IMR-90 (cell line): Measurements from ENCODE around the gene KLK11. TPM values are rescaled to one million over a fixed set of nuclear protein-coding genes. Genes with fewer than 3 reads are reported as not detected.

Source experiments
- ATAC-seq: fragments of 200-7000 bp; cut with Tn5 transposase; 2 replicates; pipeline ENCODE4 v1.9.1; 2020; ENCODE audit warnings: low read depth, mild to moderate bottlenecking, moderate library complexity
- BruUV-seq: library from RNA; stranded (reverse); fragments of 400-500 nt; replicated peaks from 2 replicates; lab custom pipeline; 2021; lab: Mats Ljungman, UMichigan
- CTCF ChIA-PET: fragments of 300-600 bp; formaldehyde crosslinking; extraction: SDS; loops from one replicate; lab custom pipeline; 2021; ENCODE audit warnings: antibody characterized with exemption; lab: Yijun Ruan, JAX
- POLR2A ChIA-PET: fragments of 300-600 bp; sonication (Branson Sonifier 250); formaldehyde crosslinking; loops from one replicate; lab custom pipeline; 2022; ENCODE audit warnings: antibody characterized with exemption; ENCODE audit not compliant: unreplicated experiment; lab: Charles Lee
- DNase-seq: peaks from one replicate; pipeline ENCODE4 v3.0.0; 2013
- H2AFZ ChIP-seq: replicated peaks from 2 replicates; pipeline ENCODE3; 2013; ENCODE audit warnings: low read length, mild to moderate bottlenecking; ENCODE audit not compliant: poor library complexity
- H2AK5ac ChIP-seq: 2 replicates; pipeline ENCODE4 v1.6.1; 2013; ENCODE audit warnings: low read depth, low read length, inconsistent platforms
- H2AK9ac ChIP-seq: replicated peaks from 2 replicates; pipeline ENCODE3; 2013; ENCODE audit warnings: mild to moderate bottlenecking, low read depth, low read length, moderate library complexity; ENCODE audit not compliant: poor library complexity
- H2BK120ac ChIP-seq: 2 replicates; pipeline ENCODE4 v1.6.1; 2013; ENCODE audit warnings: low read depth, low read length, inconsistent platforms
- H2BK15ac ChIP-seq: 3 replicates; pipeline ENCODE4 v1.6.1; 2013; ENCODE audit warnings: low read depth, low read length, inconsistent platforms
- H2BK20ac ChIP-seq: 2 replicates; pipeline ENCODE4 v1.6.1; 2013; ENCODE audit warnings: low read depth, mild to moderate bottlenecking, inconsistent platforms, low read length, moderate library complexity
- H2BK5ac ChIP-seq: 2 replicates; pipeline ENCODE4 v1.6.1; 2013; ENCODE audit warnings: mild to moderate bottlenecking, low read depth, low read length, inconsistent platforms; ENCODE audit not compliant: poor library complexity, severe bottlenecking
- H3K14ac ChIP-seq: replicated peaks from 2 replicates; pipeline ENCODE4 v1.6.1; 2013; ENCODE audit warnings: low read depth, low read length, inconsistent platforms
- H3K18ac ChIP-seq: 2 replicates; pipeline ENCODE4 v1.6.1; 2013; ENCODE audit warnings: low read depth, low read length, control low read depth
- H3K23ac ChIP-seq: 2 replicates; pipeline ENCODE4 v1.6.1; 2013; ENCODE audit warnings: low read depth, low read length, inconsistent platforms
- H3K27ac ChIP-seq: 2 replicates; pipeline ENCODE4 v1.5.1; 2013; ENCODE audit warnings: mild to moderate bottlenecking, control low read depth, low read length; ENCODE audit not compliant: insufficient read depth
- H3K27me3 ChIP-seq: 2 replicates; pipeline ENCODE4 v1.6.1; 2013; ENCODE audit warnings: low read length; ENCODE audit not compliant: control insufficient read depth, insufficient read depth
- H3K36me3 ChIP-seq: 2 replicates; pipeline ENCODE4 v1.6.1; 2013; ENCODE audit warnings: low read length, mixed read lengths; ENCODE audit not compliant: control insufficient read depth, insufficient read depth
- H3K4ac ChIP-seq: 2 replicates; pipeline ENCODE4 v1.6.1; 2013; ENCODE audit warnings: low read depth, low read length, inconsistent platforms
- H3K4me1 ChIP-seq: 2 replicates; pipeline ENCODE4 v1.6.1; 2013; ENCODE audit warnings: low read length, mixed read lengths; ENCODE audit not compliant: control insufficient read depth, insufficient read depth
- H3K4me2 ChIP-seq: 2 replicates; pipeline ENCODE4 v1.6.1; 2013; ENCODE audit warnings: low read depth, mild to moderate bottlenecking, control low read depth, low read length, moderate library complexity
- H3K4me3 ChIP-seq: 2 replicates; pipeline ENCODE4 v1.5.1; 2013; ENCODE audit warnings: low read depth, mild to moderate bottlenecking, control low read depth, low read length, moderate library complexity; ENCODE audit not compliant: insufficient read depth
- H3K56ac ChIP-seq: 2 replicates; pipeline ENCODE4 v1.6.1; 2013; ENCODE audit warnings: low read length, inconsistent platforms; ENCODE audit not compliant: insufficient read depth; ENCODE audit errors: extremely low read depth
- H3K79me1 ChIP-seq, 2 experiments: 2 replicates each; pipeline ENCODE4 v1.6.1; 2013; ENCODE audit warnings: low read length in 2 of 2, inconsistent platforms in 1 of 2, low read depth in 1 of 2
- H3K9ac ChIP-seq: 2 replicates; pipeline ENCODE4 v1.6.1; 2013; ENCODE audit warnings: low read depth, low read length, control low read depth
- H3K9me1 ChIP-seq: 2 replicates; pipeline ENCODE4 v1.6.1; 2013; ENCODE audit warnings: low read length, inconsistent platforms; ENCODE audit not compliant: insufficient read depth
- H3K9me3 ChIP-seq: 2 replicates; pipeline ENCODE4 v1.6.1; 2013; ENCODE audit warnings: low read length; ENCODE audit not compliant: control insufficient read depth, insufficient read depth
- H4K20me1 ChIP-seq: 2 replicates; pipeline ENCODE4 v1.6.1; 2013; ENCODE audit warnings: low read length, inconsistent platforms; ENCODE audit not compliant: insufficient read depth
- H4K5ac ChIP-seq: 2 replicates; pipeline ENCODE4 v1.6.1; 2013; ENCODE audit warnings: mild to moderate bottlenecking, low read depth, low read length, control low read depth
- H4K8ac ChIP-seq, 2 experiments: 2 replicates each; pipeline ENCODE4 v1.6.1; 2013; ENCODE audit warnings: low read depth in 2 of 2, low read length in 2 of 2, control low read depth in 1 of 2, inconsistent platforms in 1 of 2
- H4K91ac ChIP-seq: 2 replicates; pipeline ENCODE4 v1.6.1; 2013; ENCODE audit warnings: low read depth, low read length, inconsistent platforms; ENCODE audit not compliant: insufficient read depth
- BHLHE40 ChIP-seq: fragments of 150-350 bp; IDR thresholded peaks from 2 replicates; pipeline ENCODE4 v1.6.1; 2016; ENCODE audit warnings: mild to moderate bottlenecking, low read depth, low read length
- CEBPB ChIP-seq: IDR thresholded peaks from 2 replicates; pipeline ENCODE4 v1.6.1; 2012; ENCODE audit warnings: low read depth, low read length, improper control_type of control experiment
- MAFK ChIP-seq: IDR thresholded peaks from 2 replicates; pipeline ENCODE4 v1.6.1; 2012; ENCODE audit warnings: low read depth, low read length, improper control_type of control experiment
- NFE2L2 ChIP-seq: fragments of 150-350 bp; IDR thresholded peaks from 2 replicates; pipeline ENCODE4 v1.6.1; 2016; ENCODE audit warnings: low read depth, mild to moderate bottlenecking, low read length
- RAD21 ChIP-seq: IDR thresholded peaks from 2 replicates; pipeline ENCODE4 v1.6.1; 2012; ENCODE audit warnings: low read length, improper control_type of control experiment
- RCOR1 ChIP-seq: IDR thresholded peaks from 2 replicates; pipeline ENCODE4 v1.6.1; 2012; ENCODE audit warnings: mild to moderate bottlenecking, low read length, improper control_type of control experiment; ENCODE audit not compliant: insufficient replicate concordance
- RFX5 ChIP-seq: IDR thresholded peaks from 2 replicates; pipeline ENCODE4 v1.8.0; 2012; ENCODE audit warnings: low read depth, mild to moderate bottlenecking, low read length, moderate library complexity
- WGBS, 2 experiments: methylation state at CpG; one replicate each; pipeline versions ENCODE4 v1.1.5 to v1.1.7; 2013; ENCODE audit warnings: missing lambda C conversion rate in 2 of 2; ENCODE audit not compliant: insufficient read length in 1 of 2; ENCODE audit errors: extremely low coverage in 2 of 2; 5-methylcytosine and 5-hydroxymethylcytosine counted together
- dilution Hi-C: fragments of 300-500 bp; cut with HindIII; formaldehyde crosslinking; loops from one replicate; pipeline ENCODE4 v1.14.3; 2018; ENCODE audit warnings: low sequenced_read_pairs; ENCODE audit not compliant: unreplicated experiment
- in situ Hi-C: fragments of 300-500 bp; cut with MboI; formaldehyde crosslinking; loops from 3 replicates; pipeline ENCODE4 v1.14.3; 2019; ENCODE audit warnings: low sequenced_read_pairs, inconsistent platforms, mixed read lengths
- intact Hi-C: fragments of 100-400 bp; cut with micrococcal nuclease; formaldehyde crosslinking; loops from 2 replicates; pipeline ENCODE4 v1.10.0; 2022
- polyA plus RNA-seq, 3 experiments: library from polyadenylated mRNA; depleted of rRNA; stranded (reverse); fragments of >200 nt; gene quantifications; 2 replicates each; pipeline ENCODE4 v1.2.3, GENCODE V29; 2012; ENCODE audit warnings: low replicate concordance in 1 of 3
- total RNA-seq: library from RNA; depleted of rRNA; stranded (reverse); fragments of >200 nt; gene quantifications from 2 replicates; pipeline ENCODE4 v1.2.3, GENCODE V29; 2012
- TF ChIP-seq, protein P1 (sequence below): fragments of 150-350 bp; IDR thresholded peaks from 2 replicates; pipeline ENCODE4 v1.6.1; 2017; ENCODE audit warnings: mild to moderate bottlenecking, antibody characterized with exemption, low read length, low read depth
- TF ChIP-seq, protein P2 (sequence below): fragments of 150-350 bp; IDR thresholded peaks from 2 replicates; pipeline ENCODE4 v1.6.1; 2016; ENCODE audit warnings: low read depth, mild to moderate bottlenecking, low read length, moderate library complexity, borderline replicate concordance
- TF ChIP-seq, protein P3 (sequence below): conservative IDR thresholded peaks from 2 replicates; pipeline ENCODE4 v1.5.1; 2012; ENCODE audit warnings: mild to moderate bottlenecking, low read depth, low read length, improper control_type of control experiment

Gene KLK11
- total and polyA plus RNA-seq, 2 of the 4 experiments (the other 2 are of a cell fraction), result not detected

GRCh38 chr19:51059715-51060114 is 33.3 kb upstream of the KLK11 start:
- ChIA-PET POLR2A (no interaction called here), CTCF (no interaction called here)
- H2BK15ac ChIP-seq, result no peak overlapping the region
- no peak overlapping the region for H4K5ac ChIP-seq
- no peaks in the 10 kb centered on the region for H3K9me3 ChIP-seq
- no peak overlapping the region for H3K14ac ChIP-seq
- H4K8ac ChIP-seq, result no peak overlapping the region
- no TSS peak for BruUV-seq
- no CpG with 5 or more reads among the region's 7 CpGs for WGBS, 2 experiments
- no peak overlapping the region for H3K56ac ChIP-seq
- no peak overlapping the region for H4K91ac ChIP-seq
- no peak overlapping the region for H2AK5ac ChIP-seq
- H3K9ac ChIP-seq, result no peak overlapping the region
- H4K20me1 ChIP-seq, result no peaks in the 10 kb centered on the region
- no peak overlapping the region for H3K18ac ChIP-seq
- no peaks in the 10 kb centered on the region for H3K9me1 ChIP-seq
- no peaks in the 10 kb centered on the region for H3K4me1 ChIP-seq
- no peak overlapping the region for H3K27ac ChIP-seq
- no peak overlapping the region for H3K4me2 ChIP-seq
- H2BK120ac ChIP-seq, result no peak overlapping the region
- H3K36me3 ChIP-seq, result no peaks in the 10 kb centered on the region
- no peak overlapping the region for H2AK9ac ChIP-seq
- no peak overlapping the region for H3K4ac ChIP-seq
- H2BK5ac ChIP-seq, result no peak overlapping the region
- no peak for DNase-seq
- in situ Hi-C loops, result no loop called here
- no peak overlapping the region for H3K4me3 ChIP-seq
- no peak overlapping the region for H3K23ac ChIP-seq
- intact Hi-C loops, result no loop called here
- no peak overlapping the region for H2BK20ac ChIP-seq
- no peaks in the 10 kb centered on the region for H3K27me3 ChIP-seq
- no peak overlapping the region for H2AFZ ChIP-seq
- no peaks in the 10 kb centered on the region for H3K79me1 ChIP-seq
- ATAC-seq, result no peak
- dilution Hi-C loops, result no loop called here
- TF ChIP-seq NFE2L2 (no peak), RAD21 (no peak), MAFK (no peak), RFX5 (no peak), CEBPB (no peak), RCOR1 (no peak), BHLHE40 (no peak)
- TF ChIP-seq, protein P1, sequence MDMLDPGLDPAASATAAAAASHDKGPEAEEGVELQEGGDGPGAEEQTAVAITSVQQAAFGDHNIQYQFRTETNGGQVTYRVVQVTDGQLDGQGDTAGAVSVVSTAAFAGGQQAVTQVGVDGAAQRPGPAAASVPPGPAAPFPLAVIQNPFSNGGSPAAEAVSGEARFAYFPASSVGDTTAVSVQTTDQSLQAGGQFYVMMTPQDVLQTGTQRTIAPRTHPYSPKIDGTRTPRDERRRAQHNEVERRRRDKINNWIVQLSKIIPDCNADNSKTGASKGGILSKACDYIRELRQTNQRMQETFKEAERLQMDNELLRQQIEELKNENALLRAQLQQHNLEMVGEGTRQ, result no peak
- TF ChIP-seq, protein P2, sequence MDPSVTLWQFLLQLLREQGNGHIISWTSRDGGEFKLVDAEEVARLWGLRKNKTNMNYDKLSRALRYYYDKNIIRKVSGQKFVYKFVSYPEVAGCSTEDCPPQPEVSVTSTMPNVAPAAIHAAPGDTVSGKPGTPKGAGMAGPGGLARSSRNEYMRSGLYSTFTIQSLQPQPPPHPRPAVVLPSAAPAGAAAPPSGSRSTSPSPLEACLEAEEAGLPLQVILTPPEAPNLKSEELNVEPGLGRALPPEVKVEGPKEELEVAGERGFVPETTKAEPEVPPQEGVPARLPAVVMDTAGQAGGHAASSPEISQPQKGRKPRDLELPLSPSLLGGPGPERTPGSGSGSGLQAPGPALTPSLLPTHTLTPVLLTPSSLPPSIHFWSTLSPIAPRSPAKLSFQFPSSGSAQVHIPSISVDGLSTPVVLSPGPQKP, result no peak
- TF ChIP-seq, protein P3, sequence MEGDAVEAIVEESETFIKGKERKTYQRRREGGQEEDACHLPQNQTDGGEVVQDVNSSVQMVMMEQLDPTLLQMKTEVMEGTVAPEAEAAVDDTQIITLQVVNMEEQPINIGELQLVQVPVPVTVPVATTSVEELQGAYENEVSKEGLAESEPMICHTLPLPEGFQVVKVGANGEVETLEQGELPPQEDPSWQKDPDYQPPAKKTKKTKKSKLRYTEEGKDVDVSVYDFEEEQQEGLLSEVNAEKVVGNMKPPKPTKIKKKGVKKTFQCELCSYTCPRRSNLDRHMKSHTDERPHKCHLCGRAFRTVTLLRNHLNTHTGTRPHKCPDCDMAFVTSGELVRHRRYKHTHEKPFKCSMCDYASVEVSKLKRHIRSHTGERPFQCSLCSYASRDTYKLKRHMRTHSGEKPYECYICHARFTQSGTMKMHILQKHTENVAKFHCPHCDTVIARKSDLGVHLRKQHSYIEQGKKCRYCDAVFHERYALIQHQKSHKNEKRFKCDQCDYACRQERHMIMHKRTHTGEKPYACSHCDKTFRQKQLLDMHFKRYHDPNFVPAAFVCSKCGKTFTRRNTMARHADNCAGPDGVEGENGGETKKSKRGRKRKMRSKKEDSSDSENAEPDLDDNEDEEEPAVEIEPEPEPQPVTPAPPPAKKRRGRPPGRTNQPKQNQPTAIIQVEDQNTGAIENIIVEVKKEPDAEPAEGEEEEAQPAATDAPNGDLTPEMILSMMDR, result no peak
